Measurements from ENCODE around the gene NID2.

NID2 gene

DNA sequence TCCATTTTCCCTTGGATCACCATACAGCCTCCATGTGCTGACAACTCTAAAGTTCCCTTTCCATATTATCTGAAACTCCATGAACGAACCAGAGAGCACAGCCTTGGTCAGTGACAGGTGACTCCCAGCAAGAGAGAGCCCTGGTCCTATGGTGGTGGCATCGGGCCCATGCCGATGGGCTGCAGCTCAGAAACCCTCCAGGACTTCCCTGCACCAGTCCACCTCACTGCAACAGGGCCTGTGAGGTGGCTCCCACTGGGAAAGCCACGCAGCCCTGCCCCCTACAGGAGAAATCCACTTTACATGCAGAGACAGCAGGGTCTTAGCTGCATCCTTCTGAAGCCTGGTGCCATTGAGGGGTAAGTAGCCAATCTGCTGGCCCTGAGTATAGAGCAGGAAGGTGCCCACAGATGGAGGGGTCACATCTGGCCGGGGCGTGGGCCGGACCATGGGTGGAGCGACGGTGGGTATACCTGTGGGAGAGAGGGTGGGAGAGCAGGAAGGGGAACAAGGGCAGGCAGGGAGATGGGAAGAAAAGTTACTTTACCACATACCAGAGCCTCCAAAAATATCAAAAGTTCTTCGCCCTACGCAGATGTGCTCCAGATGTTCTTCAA lies 54.8 kb downstream of the NID2 start:
- TF ChIP-seq POLR2AphosphoS5 (IDR thresholded peaks at IDR 0.05; ENCODE audit: borderline replicate concordance, low read depth, low read length) (no peak), EZH2 (IDR thresholded peaks at IDR 0.05) (no peak), FOXP2 (optimal IDR thresholded peaks at IDR 0.05; ENCODE audit: control extremely low read depth, extremely low read length, insufficient read depth) (no peak)
- no peak overlapping the region for H3K4me3 ChIP-seq
- no peak overlapping the region for H3K27ac ChIP-seq
- H3K9me3 ChIP-seq (ENCODE audit: low read depth, low read length): no peaks in the 10 kb centered on the region
- H3K36me3 ChIP-seq (ENCODE audit: insufficient read depth, low read length): peaks cover 34% of the 10 kb centered on the region
- no peak overlapping the region for H3K9ac ChIP-seq (ENCODE audit: insufficient read length)
- no peak for DNase-seq (ENCODE audit: low read depth, low spot score)

DNA sequence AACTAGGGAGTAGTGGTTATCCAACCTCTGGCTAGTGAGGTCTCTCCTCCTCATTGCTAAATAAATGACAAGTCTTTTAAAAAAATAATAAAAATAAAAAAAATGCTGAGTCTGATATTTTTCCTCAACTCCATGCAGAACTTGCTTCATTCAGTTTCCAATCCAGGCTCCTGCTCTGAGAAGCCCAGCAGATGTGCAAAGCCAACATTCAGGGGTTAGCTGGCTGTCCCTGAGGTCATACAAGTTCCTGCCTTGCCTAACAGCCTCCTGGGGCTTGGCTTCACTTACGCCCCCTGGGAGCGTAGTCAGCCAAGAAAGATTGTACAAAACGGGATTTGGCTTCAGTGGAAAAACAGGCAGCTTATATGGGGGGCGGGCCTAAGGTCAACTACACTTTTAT lies 56.2 kb downstream of the NID2 start:
- Histone ChIP-seq H3K4me3 (no peak overlapping the region), H3K36me3 (ENCODE audit: insufficient read depth, low read length) (peaks cover 45% of the 10 kb centered on the region), H3K9me3 (ENCODE audit: low read depth, low read length) (no peaks in the 10 kb centered on the region), H3K9ac (ENCODE audit: insufficient read length) (no peak overlapping the region), H3K27ac (no peak overlapping the region)
- DNase-seq (ENCODE audit: low read depth, low spot score): no peak
- TF ChIP-seq POLR2AphosphoS5 (IDR thresholded peaks at IDR 0.05; ENCODE audit: borderline replicate concordance, low read depth, low read length): no peak
- no peak for TF ChIP-seq EZH2 (IDR thresholded peaks at IDR 0.05)
- no peak for TF ChIP-seq FOXP2 (optimal IDR thresholded peaks at IDR 0.05; ENCODE audit: control extremely low read depth, extremely low read length, insufficient read depth)

DNA sequence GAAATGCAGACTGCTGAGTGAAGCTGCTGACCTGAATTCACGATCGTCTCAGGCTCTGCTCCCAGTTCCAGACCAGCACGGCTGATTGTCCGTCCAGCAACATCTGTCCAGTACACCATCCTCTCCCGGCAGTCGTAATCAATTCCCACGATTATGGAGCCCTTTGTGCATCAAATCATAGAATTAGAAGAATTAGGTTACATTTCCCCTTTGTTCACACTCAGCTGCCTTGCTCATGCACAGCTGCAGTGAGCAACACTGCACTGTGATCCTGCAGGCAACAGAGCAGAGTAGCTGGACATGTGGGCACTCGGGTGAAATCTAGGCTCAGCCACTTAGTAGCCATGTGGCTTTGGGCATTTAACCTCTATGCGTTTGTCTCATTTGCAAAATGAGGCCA lies 57.3 kb downstream of the NID2 start:
- H3K4me3 ChIP-seq: no peak overlapping the region
- H3K36me3 ChIP-seq (ENCODE audit: insufficient read depth, low read length): peaks cover 56% of the 10 kb centered on the region
- no peak for TF ChIP-seq POLR2AphosphoS5 (IDR thresholded peaks at IDR 0.05; ENCODE audit: borderline replicate concordance, low read depth, low read length)
- no peak for TF ChIP-seq EZH2 (IDR thresholded peaks at IDR 0.05)
- no peak for TF ChIP-seq FOXP2 (optimal IDR thresholded peaks at IDR 0.05; ENCODE audit: control extremely low read depth, extremely low read length, insufficient read depth)
- H3K9me3 ChIP-seq (ENCODE audit: low read depth, low read length): no peaks in the 10 kb centered on the region
- no peak for DNase-seq (ENCODE audit: low read depth, low spot score)
- no peak overlapping the region for H3K27ac ChIP-seq
- no peak overlapping the region for H3K9ac ChIP-seq (ENCODE audit: insufficient read length)

DNA sequence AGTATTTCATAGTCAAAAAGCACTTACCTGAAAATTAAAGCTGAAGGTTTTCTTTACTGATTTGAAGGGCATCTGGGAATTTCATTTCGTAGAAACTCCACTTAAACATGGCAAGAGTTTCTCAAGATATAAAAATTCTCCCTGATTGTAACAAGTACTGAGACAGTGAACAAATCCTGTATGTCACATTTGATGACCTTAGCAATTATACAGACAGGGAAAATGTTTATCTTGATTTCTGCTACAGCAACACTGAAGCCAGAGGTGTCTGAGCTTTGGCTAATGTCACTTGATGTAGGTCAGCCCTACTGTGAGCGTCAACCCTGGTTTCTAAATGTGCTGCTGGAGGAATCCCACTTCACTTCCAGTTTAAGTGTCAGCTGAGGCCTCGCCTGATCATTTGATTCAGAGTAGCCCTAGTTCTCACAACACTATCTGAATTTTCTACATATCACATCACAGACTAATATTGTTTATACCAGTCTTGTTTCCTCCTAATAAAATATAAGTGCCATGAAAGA lies 58.6 kb downstream of the NID2 start:
- DNase-seq (ENCODE audit: low read depth, low spot score): no peak
- H3K27ac ChIP-seq: no peak overlapping the region
- H3K4me3 ChIP-seq: no peak overlapping the region
- peaks cover 69% of the 10 kb centered on the region for H3K36me3 ChIP-seq (ENCODE audit: insufficient read depth, low read length)
- TF ChIP-seq FOXP2 (optimal IDR thresholded peaks at IDR 0.05; ENCODE audit: control extremely low read depth, extremely low read length, insufficient read depth): no peak
- no peak for TF ChIP-seq POLR2AphosphoS5 (IDR thresholded peaks at IDR 0.05; ENCODE audit: borderline replicate concordance, low read depth, low read length)
- TF ChIP-seq EZH2 (IDR thresholded peaks at IDR 0.05): no peak
- H3K9me3 ChIP-seq (ENCODE audit: low read depth, low read length): no peaks in the 10 kb centered on the region
- no peak overlapping the region for H3K9ac ChIP-seq (ENCODE audit: insufficient read length)

DNA sequence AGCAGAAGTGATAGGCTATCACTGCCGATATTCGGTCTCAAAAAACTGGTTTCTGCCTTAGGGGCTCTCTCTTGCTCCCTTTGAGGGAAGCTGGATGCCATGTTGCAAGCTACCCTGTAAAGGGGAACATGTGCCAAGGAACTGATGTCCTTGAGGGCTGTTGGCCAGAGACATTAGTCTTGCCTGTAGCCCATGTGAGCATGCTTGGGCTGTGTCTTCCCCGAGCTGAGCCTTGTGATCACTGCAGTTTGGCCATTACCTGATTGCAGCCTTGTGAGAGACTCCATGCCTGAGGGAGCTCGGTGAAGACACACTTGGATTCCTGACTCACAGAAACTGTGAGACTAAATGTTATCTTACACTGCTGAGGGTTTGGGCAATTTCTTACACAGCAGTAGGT lies 60.7 kb downstream of the NID2 start:
- no peak overlapping the region for H3K27ac ChIP-seq
- H3K9ac ChIP-seq (ENCODE audit: insufficient read length): no peak overlapping the region
- H3K4me3 ChIP-seq: no peak overlapping the region
- H3K36me3 ChIP-seq (ENCODE audit: insufficient read depth, low read length): peaks cover 90% of the 10 kb centered on the region
- TF ChIP-seq FOXP2 (optimal IDR thresholded peaks at IDR 0.05; ENCODE audit: control extremely low read depth, extremely low read length, insufficient read depth) (no peak), POLR2AphosphoS5 (IDR thresholded peaks at IDR 0.05; ENCODE audit: borderline replicate concordance, low read depth, low read length) (no peak), EZH2 (IDR thresholded peaks at IDR 0.05) (no peak)
- no peaks in the 10 kb centered on the region for H3K9me3 ChIP-seq (ENCODE audit: low read depth, low read length)
- no peak for DNase-seq (ENCODE audit: low read depth, low spot score)

DNA sequence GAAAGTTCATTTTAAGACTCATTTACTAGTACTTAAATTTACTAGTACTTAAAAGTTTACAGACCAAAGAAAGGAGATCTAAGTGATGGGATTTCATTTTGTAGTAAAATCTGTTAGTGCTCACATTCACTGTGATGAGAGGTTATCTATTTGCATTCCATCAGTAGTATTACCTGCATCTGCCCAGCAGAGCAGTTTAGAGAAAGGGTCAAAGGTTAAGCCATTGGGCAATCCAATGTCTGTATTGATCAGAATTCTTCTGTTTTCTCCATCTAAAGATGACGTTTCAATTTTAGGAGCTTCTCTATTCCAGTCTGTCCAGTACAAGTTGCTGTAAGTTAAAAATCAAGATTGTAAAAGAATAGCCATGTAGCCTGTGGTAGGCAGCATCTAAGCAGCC lies 61.2 kb downstream of the NID2 start:
- TF ChIP-seq EZH2 (IDR thresholded peaks at IDR 0.05): no peak
- TF ChIP-seq POLR2AphosphoS5 (IDR thresholded peaks at IDR 0.05; ENCODE audit: borderline replicate concordance, low read depth, low read length): no peak
- TF ChIP-seq FOXP2 (optimal IDR thresholded peaks at IDR 0.05; ENCODE audit: control extremely low read depth, extremely low read length, insufficient read depth): no peak
- H3K36me3 ChIP-seq (ENCODE audit: insufficient read depth, low read length): peaks cover 95% of the 10 kb centered on the region
- no peak overlapping the region for H3K9ac ChIP-seq (ENCODE audit: insufficient read length)
- DNase-seq (ENCODE audit: low read depth, low spot score): no peak
- no peak overlapping the region for H3K4me3 ChIP-seq
- H3K9me3 ChIP-seq (ENCODE audit: low read depth, low read length): no peaks in the 10 kb centered on the region
- no peak overlapping the region for H3K27ac ChIP-seq

DNA sequence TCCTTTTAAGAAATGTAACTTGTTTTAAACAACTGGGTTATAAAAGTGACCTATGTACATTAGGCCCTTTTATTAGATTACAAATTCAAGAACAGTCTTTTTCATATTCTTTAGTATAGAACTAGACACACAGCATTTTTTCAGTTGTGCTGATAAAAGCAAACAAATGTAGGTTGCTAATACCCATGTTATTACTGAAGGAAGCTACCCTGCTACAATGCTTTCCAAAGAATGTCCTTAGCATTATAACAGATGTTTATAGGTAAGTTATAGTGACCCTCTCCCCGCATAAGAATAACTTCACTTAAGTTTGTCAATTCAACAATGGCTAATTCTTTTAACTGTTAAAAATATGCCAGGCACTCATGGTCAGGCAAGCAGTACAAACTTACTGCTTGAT lies 61.6 kb downstream of the NID2 start:
- H3K4me3 ChIP-seq: no peak overlapping the region
- H3K27ac ChIP-seq: no peak overlapping the region
- peaks cover 99% of the 10 kb centered on the region for H3K36me3 ChIP-seq (ENCODE audit: insufficient read depth, low read length)
- DNase-seq (ENCODE audit: low read depth, low spot score): no peak
- TF ChIP-seq FOXP2 (optimal IDR thresholded peaks at IDR 0.05; ENCODE audit: control extremely low read depth, extremely low read length, insufficient read depth) (no peak), POLR2AphosphoS5 (IDR thresholded peaks at IDR 0.05; ENCODE audit: borderline replicate concordance, low read depth, low read length) (no peak), EZH2 (IDR thresholded peaks at IDR 0.05) (no peak)
- H3K9ac ChIP-seq (ENCODE audit: insufficient read length): no peak overlapping the region
- H3K9me3 ChIP-seq (ENCODE audit: low read depth, low read length): no peaks in the 10 kb centered on the region

DNA sequence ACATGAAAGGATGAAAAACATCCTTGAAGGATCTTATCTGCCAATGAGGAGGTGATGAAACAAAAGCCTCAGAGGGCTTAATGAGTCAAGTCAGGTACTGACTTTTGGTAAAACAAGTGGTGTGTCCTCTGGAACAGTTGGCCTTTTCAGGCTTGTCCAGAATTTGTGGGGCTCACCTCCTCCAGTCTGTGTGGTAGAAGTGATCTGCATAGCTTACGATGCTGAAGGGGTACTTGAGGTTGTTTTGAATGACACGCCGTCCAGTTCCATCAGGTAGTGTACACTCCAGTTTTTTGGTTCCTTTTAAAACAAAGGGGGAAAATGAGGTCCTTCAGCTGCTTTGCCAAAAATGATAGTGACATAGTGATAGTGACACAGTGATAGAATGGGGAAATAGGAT lies 62.5 kb downstream of the NID2 start:
- H3K27ac ChIP-seq: no peak overlapping the region
- H3K9me3 ChIP-seq (ENCODE audit: low read depth, low read length): no peaks in the 10 kb centered on the region
- H3K36me3 ChIP-seq (ENCODE audit: insufficient read depth, low read length): peaks cover 100% of the 10 kb centered on the region
- TF ChIP-seq FOXP2 (optimal IDR thresholded peaks at IDR 0.05; ENCODE audit: control extremely low read depth, extremely low read length, insufficient read depth) (no peak), POLR2AphosphoS5 (IDR thresholded peaks at IDR 0.05; ENCODE audit: borderline replicate concordance, low read depth, low read length) (no peak)
- no peak overlapping the region for H3K4me3 ChIP-seq
- DNase-seq (ENCODE audit: low read depth, low spot score): no peak
- no peak overlapping the region for H3K9ac ChIP-seq (ENCODE audit: insufficient read length)

DNA sequence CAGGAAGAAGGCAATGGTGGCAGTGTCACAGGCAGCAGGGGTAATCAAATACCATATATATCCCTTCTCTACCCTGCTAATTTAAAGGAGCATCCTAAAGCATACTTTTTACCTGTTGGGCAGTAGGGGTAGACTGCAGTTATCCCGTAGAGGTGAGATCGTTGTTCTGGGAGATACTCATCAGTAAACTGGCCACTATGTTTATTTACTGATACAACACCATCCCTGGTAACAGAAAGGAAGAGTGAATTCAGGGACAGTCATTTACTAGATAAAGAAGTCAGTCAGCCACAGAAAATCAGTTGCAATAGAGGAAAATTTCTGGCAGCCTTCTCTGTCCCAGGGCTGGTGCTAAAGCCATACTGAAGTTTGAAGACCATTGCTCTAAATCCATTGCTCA lies 63.2 kb downstream of the NID2 start:
- Histone ChIP-seq H3K27ac (no peak overlapping the region), H3K36me3 (ENCODE audit: insufficient read depth, low read length) (peaks cover 100% of the 10 kb centered on the region), H3K9ac (ENCODE audit: insufficient read length) (no peak overlapping the region), H3K9me3 (ENCODE audit: low read depth, low read length) (no peaks in the 10 kb centered on the region), H3K4me3 (no peak overlapping the region)
- DNase-seq (ENCODE audit: low read depth, low spot score): no peak
- TF ChIP-seq FOXP2 (optimal IDR thresholded peaks at IDR 0.05; ENCODE audit: control extremely low read depth, extremely low read length, insufficient read depth) (no peak), EZH2 (IDR thresholded peaks at IDR 0.05) (no peak), POLR2AphosphoS5 (IDR thresholded peaks at IDR 0.05; ENCODE audit: borderline replicate concordance, low read depth, low read length) (no peak)
